SK-N-SH (cell line): ENCODE data around the gene COX10. TPM values are rescaled to one million over a fixed set of nuclear protein-coding genes. Genes with fewer than 3 reads are reported as not detected.

ENCODE experiments used
- CTCF ChIA-PET: fragments of 300-600, 350-600 bp; formaldehyde crosslinking; extraction: SDS; loops from one replicate; lab custom pipeline; 2021; lab: Yijun Ruan, JAX
- POLR2A ChIA-PET: fragments of 350-600 bp; sonication (Branson Sonifier 250); formaldehyde crosslinking; extraction: SDS; loops from one replicate; lab custom pipeline; 2020; ENCODE audit warnings: antibody characterized with exemption, inconsistent platforms; lab: Yijun Ruan, JAX
- DNase-seq: peaks from one replicate; pipeline ENCODE4 v3.0.0; 2012
- H2AFZ ChIP-seq: fragments of 200-600 bp; sonication (generic); 2 replicates; pipeline ENCODE4 v1.8.1; 2016; ENCODE audit warnings: antibody characterized with exemption, mild to moderate bottlenecking, low read depth
- H3F3A ChIP-seq: fragments of 200-600 bp; sonication (generic); replicated peaks from 2 replicates; pipeline ENCODE3; 2016; ENCODE audit warnings: antibody characterized with exemption, mild to moderate bottlenecking; ENCODE audit not compliant: insufficient read depth
- H3K27ac ChIP-seq, 2 experiments: fragments of 200-500 bp in 1 of 2; fragments of 200-600 bp in 1 of 2; sonication (Bioruptor generic) in 1 of 2; sonication (generic), shearing (Covaris generic) in 1 of 2; 2 replicates each; pipeline versions ENCODE4 v1.5.1 to v1.6.1; 2014 to 2016; ENCODE audit warnings: low read depth in 2 of 2, inconsistent platforms in 1 of 2, low read length in 1 of 2, mild to moderate bottlenecking in 1 of 2, mixed read lengths in 1 of 2
- H3K27me3 ChIP-seq: fragments of 200-600 bp; sonication (generic), shearing (Covaris generic); 2 replicates; pipeline ENCODE4 v1.6.1; 2016; ENCODE audit warnings: mixed run types; ENCODE audit not compliant: insufficient read depth
- H3K36me3 ChIP-seq, 2 experiments: fragments of 200-500 bp in 1 of 2; fragments of 200-600 bp in 1 of 2; sonication (Bioruptor generic) in 1 of 2; sonication (generic) in 1 of 2; replicated peaks in 1 of 2; 2 replicates each; pipeline versions ENCODE3 to v1.5.1; 2014 to 2016; ENCODE audit warnings: low read length in 1 of 2, mild to moderate bottlenecking in 1 of 2; ENCODE audit not compliant: insufficient read depth in 2 of 2, control insufficient read depth in 1 of 2
- H3K4me1 ChIP-seq, 2 experiments: fragments of 200-500 bp in 1 of 2; fragments of 200-600 bp in 1 of 2; sonication (Bioruptor generic) in 1 of 2; sonication (generic), shearing (Covaris generic) in 1 of 2; 2 replicates each; pipeline versions ENCODE4 v1.5.1 to v1.6.1; 2014 to 2016; ENCODE audit warnings: low read depth in 1 of 2, low read length in 1 of 2, mixed run types in 1 of 2; ENCODE audit not compliant: insufficient read depth in 2 of 2, control insufficient read depth in 1 of 2
- H3K4me2 ChIP-seq: fragments of 200-600 bp; sonication (generic), shearing (Covaris generic); 2 replicates; pipeline ENCODE4 v1.6.1; 2017; ENCODE audit warnings: mixed run types
- H3K4me3 ChIP-seq, 2 experiments: fragments of 200-500 bp in 1 of 2; fragments of 200-600 bp in 1 of 2; sonication (Bioruptor generic) in 1 of 2; sonication (generic), shearing (Covaris generic) in 1 of 2; 2 replicates each; pipeline versions ENCODE4 v1.5.1 to v1.8.1; 2014 to 2016; ENCODE audit warnings: low read depth in 2 of 2, inconsistent platforms in 1 of 2, low read length in 1 of 2, mild to moderate bottlenecking in 1 of 2, mixed read lengths in 1 of 2, moderate library complexity in 1 of 2
- H3K79me2 ChIP-seq: fragments of 200-600 bp; sonication (generic); 2 replicates; pipeline ENCODE4 v1.8.1; 2017; ENCODE audit warnings: mild to moderate bottlenecking; ENCODE audit not compliant: insufficient read depth
- H3K9ac ChIP-seq: fragments of 200-600 bp; sonication (generic); 2 replicates; pipeline ENCODE4 v1.6.1; 2017; ENCODE audit warnings: mixed run types
- H3K9me2 ChIP-seq: fragments of 200-600 bp; sonication (generic); 2 replicates; pipeline ENCODE4 v1.6.1; 2017; ENCODE audit warnings: mixed run types
- H3K9me3 ChIP-seq: fragments of 200-600 bp; sonication (generic); 2 replicates; pipeline ENCODE4 v1.6.1; 2017; ENCODE audit warnings: mixed run types, mild to moderate bottlenecking, moderate library complexity
- H4K20me1 ChIP-seq: fragments of 200-600 bp; sonication (generic); 2 replicates; pipeline ENCODE4 v1.6.1; 2017; ENCODE audit warnings: mild to moderate bottlenecking, mixed run types; ENCODE audit not compliant: insufficient read depth
- CHD2 ChIP-seq: fragments of 150-350 bp; IDR thresholded peaks from 2 replicates; pipeline ENCODE4 v1.6.1; 2018; ENCODE audit warnings: low read length; ENCODE audit not compliant: partially characterized antibody
- EP300 ChIP-seq, 2 experiments: IDR thresholded peaks; 2 replicates each; pipeline versions ENCODE4 v1.4.0 to v1.6.1; 2012; ENCODE audit warnings: borderline replicate concordance in 1 of 2, low read depth in 1 of 2, low read length in 1 of 2
- FOXJ3 ChIP-seq: sonication (generic); formaldehyde crosslinking; IDR thresholded peaks from 2 replicates; pipeline ENCODE4 v1.5.1; 2020; ENCODE audit warnings: mild to moderate bottlenecking, missing genetic modification reagents
- FOXM1 ChIP-seq: IDR thresholded peaks from 2 replicates; pipeline ENCODE4 v1.4.0; 2012; ENCODE audit warnings: low read depth, mild to moderate bottlenecking
- JUND ChIP-seq: IDR thresholded peaks from 2 replicates; pipeline ENCODE4 v1.4.0; 2012
- NFIC ChIP-seq: IDR thresholded peaks from 2 replicates; pipeline ENCODE4 v1.4.0; 2012; ENCODE audit warnings: borderline replicate concordance
- RCOR1 ChIP-seq: fragments of 150-350 bp; IDR thresholded peaks from 2 replicates; pipeline ENCODE4 v1.6.1; 2017; ENCODE audit warnings: antibody characterized with exemption, low read length
- SMC3 ChIP-seq: IDR thresholded peaks from 2 replicates; pipeline ENCODE4 v1.6.1; 2012; ENCODE audit warnings: low read depth, low read length, improper control_type of control experiment
- YY1 ChIP-seq: IDR thresholded peaks from 2 replicates; pipeline ENCODE4 v1.4.0; 2012; ENCODE audit warnings: low read depth, mild to moderate bottlenecking
- whole genome bisulfite sequencing: methylation state at CpG from one replicate; pipeline ENCODE4 v1.1.6; 2017; ENCODE audit warnings: low lambda C conversion rate; 5-methylcytosine and 5-hydroxymethylcytosine counted together
- polyA plus RNA-seq, 3 experiments: library from polyadenylated mRNA; depleted of rRNA; stranded (reverse); fragments of >200 nt; gene quantifications; 2 replicates each; pipeline ENCODE4 v1.2.3, GENCODE V29; 2012
- TF ChIP-seq, protein P1 (sequence below): IDR thresholded peaks from 2 replicates; pipeline ENCODE4 v1.6.1; 2012; ENCODE audit warnings: mild to moderate bottlenecking, low read depth, low read length, moderate library complexity
- TF ChIP-seq, protein P2 (sequence below): IDR thresholded peaks from 2 replicates; pipeline ENCODE4; 2012

The COX10 gene
- polyA plus RNA-seq, 1 of the 3 experiments (the other 2 are of a cell fraction) = 8.7 TPM

- no peaks in the 10 kb centered on the region for H3K9me3 ChIP-seq
- H3K9ac ChIP-seq = no peak overlapping the region
- H3K27me3 ChIP-seq = no peaks in the 10 kb centered on the region
- H3K4me3 ChIP-seq = no peak overlapping the region
- H3F3A ChIP-seq = peaks cover 4% of the 10 kb centered on the region
- no peak overlapping the region for H2AFZ ChIP-seq
- no peaks in the 10 kb centered on the region for H4K20me1 ChIP-seq
- 88% methylated on average over 6 of the region's 6 CpGs for WGBS
- no peak overlapping the region for H3K4me2 ChIP-seq
- H3K79me2 ChIP-seq = peaks cover 23% of the 10 kb centered on the region
- TF ChIP-seq JUND (no peak), RCOR1 (no peak), YY1 (no peak), SMC3 (no peak), EP300 (IDR thresholded peaks at IDR 0.05; ENCODE audit: borderline replicate concordance in 1 of 2, low read depth in 1 of 2, low read length in 1 of 2) (no peak), FOXJ3 (no peak), CHD2 (no peak), FOXM1 (no peak)
- no peak for DNase-seq
- POLR2A ChIA-PET = no interaction called here
- H3K9me2 ChIP-seq = no peaks in the 10 kb centered on the region
- no peak overlapping the region for H3K27ac ChIP-seq
- peaks cover 0 to 3% of the 10 kb centered on the region in 2 experiments for H3K36me3 ChIP-seq
- CTCF ChIA-PET = interaction anchor here (2.0 kb wide), 1 partner anchor 12 kb away, joined by 5 read pairs; no protein-coding TSS in a partner anchor
- H3K4me1 ChIP-seq = peaks cover 0 to 4% of the 10 kb centered on the region in 2 experiments; a peak in 2 of 4 replicates
These were observed 16.3 kb upstream of the COX10 start for GRCh38 chr17:14052886-14053615.

GRCh38 chr17:14057591-14057990 is 11.7 kb upstream of the COX10 start:
- no peaks in the 10 kb centered on the region for H3K27me3 ChIP-seq
- TF ChIP-seq, protein P1, sequence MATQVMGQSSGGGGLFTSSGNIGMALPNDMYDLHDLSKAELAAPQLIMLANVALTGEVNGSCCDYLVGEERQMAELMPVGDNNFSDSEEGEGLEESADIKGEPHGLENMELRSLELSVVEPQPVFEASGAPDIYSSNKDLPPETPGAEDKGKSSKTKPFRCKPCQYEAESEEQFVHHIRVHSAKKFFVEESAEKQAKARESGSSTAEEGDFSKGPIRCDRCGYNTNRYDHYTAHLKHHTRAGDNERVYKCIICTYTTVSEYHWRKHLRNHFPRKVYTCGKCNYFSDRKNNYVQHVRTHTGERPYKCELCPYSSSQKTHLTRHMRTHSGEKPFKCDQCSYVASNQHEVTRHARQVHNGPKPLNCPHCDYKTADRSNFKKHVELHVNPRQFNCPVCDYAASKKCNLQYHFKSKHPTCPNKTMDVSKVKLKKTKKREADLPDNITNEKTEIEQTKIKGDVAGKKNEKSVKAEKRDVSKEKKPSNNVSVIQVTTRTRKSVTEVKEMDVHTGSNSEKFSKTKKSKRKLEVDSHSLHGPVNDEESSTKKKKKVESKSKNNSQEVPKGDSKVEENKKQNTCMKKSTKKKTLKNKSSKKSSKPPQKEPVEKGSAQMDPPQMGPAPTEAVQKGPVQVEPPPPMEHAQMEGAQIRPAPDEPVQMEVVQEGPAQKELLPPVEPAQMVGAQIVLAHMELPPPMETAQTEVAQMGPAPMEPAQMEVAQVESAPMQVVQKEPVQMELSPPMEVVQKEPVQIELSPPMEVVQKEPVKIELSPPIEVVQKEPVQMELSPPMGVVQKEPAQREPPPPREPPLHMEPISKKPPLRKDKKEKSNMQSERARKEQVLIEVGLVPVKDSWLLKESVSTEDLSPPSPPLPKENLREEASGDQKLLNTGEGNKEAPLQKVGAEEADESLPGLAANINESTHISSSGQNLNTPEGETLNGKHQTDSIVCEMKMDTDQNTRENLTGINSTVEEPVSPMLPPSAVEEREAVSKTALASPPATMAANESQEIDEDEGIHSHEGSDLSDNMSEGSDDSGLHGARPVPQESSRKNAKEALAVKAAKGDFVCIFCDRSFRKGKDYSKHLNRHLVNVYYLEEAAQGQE = no peak
- TF ChIP-seq NFIC (no peak), CHD2 (no peak), SMC3 (no peak), FOXJ3 (no peak)
- TF ChIP-seq, protein P2, sequence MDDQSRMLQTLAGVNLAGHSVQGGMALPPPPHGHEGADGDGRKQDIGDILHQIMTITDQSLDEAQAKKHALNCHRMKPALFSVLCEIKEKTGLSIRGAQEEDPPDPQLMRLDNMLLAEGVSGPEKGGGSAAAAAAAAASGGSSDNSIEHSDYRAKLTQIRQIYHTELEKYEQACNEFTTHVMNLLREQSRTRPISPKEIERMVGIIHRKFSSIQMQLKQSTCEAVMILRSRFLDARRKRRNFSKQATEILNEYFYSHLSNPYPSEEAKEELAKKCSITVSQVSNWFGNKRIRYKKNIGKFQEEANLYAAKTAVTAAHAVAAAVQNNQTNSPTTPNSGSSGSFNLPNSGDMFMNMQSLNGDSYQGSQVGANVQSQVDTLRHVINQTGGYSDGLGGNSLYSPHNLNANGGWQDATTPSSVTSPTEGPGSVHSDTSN = peak; percentile 50; the same call in 1 of the 2 replicates
- H3F3A ChIP-seq = peaks cover 23% of the 10 kb centered on the region
- no peaks in the 10 kb centered on the region for H3K9me3 ChIP-seq
- peaks cover 0 to 11% of the 10 kb centered on the region in 2 experiments; a peak in 3 of 4 replicates for H3K4me1 ChIP-seq
- H3K36me3 ChIP-seq = peaks cover 4 to 9% of the 10 kb centered on the region in 2 experiments
- ChIA-PET POLR2A (interaction anchor here (0.6 kb wide), 1 partner anchor 519 kb away, joined by 3 read pairs; no protein-coding TSS in a partner anchor), CTCF (interaction anchor here (1.0 to 1.3 kb wide), 2 partner anchors 9 to 463 kb away, joined by 3 read pairs; no protein-coding TSS in a partner anchor)
- no peaks in the 10 kb centered on the region for H3K9me2 ChIP-seq
- H3K79me2 ChIP-seq = peaks cover 45% of the 10 kb centered on the region
- DNase-seq = no peak
- no peak overlapping the region for H3K4me3 ChIP-seq
- H4K20me1 ChIP-seq = no peaks in the 10 kb centered on the region
- H3K4me2 ChIP-seq = no peak overlapping the region
- H2AFZ ChIP-seq = no peak overlapping the region
- no peak overlapping the region for H3K9ac ChIP-seq
- H3K27ac ChIP-seq = peak overlapping the region; percentile 21 to 39; a peak in 2 of 4 replicates
